Stimulated activated CD4-positive, alpha-beta T cell treated with anti-CD3 and anti-CD28 coated beads, TNF-alpha, amount 100 ng/mL, for 1 hour (primary cell): ENCODE data around the gene FKTN.
"Not testable (repeated sequence)": the region's sequence is repeated elsewhere in the genome, so short reads cannot be mapped to it uniquely, and the experiment has no call there.

Experiments
- DNase-seq, 3 donors: peaks; one replicate each; pipeline ENCODE4 v3.0.0-alpha.2; 2020; ENCODE audit warnings: low read depth in 3 of 3, low spot score in 1 of 3

FKTN gene

DNA sequence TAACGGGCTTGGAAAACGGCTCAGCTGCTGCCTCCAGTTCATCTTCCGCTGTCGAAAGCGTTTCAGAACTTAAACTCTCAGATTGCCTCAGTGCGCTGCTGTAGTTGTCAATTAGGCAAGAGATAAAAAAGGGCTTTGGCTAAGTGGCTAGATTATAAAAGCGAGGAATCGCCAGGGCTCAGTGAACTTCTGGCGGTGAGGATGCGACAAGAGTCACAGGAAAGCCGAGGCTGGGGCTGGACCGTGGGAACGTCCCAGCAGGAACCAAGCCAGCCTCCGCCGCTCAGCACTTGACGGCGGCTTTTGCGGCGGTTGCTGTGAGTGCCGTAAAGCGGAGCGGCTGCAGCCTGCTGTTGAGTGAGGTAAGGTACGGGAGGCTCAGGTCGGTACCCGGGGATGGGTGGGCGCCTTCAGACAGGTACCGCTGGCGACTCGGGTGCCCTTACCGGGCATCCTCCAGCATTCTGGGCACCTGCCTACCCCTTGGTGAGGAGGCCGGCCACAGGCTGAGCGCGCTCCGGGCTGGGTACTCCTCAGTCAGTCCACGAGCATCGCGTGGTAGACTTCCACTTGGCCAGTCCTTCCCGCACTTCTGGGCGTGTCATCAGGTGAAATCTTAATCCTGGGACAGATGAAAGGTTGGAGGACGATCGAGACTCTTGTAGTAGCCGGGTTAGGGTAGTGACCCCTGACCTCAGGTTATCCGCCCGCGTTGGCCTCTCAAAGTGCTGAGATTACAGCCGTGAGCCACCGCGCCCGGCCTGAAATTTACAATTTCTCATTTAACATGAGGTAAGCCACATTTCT, at the start of gene FKTN:
TSS of gene FKTN (plus strand) at position 328 of the 807 bp plus-strand sequence. CDS start 16,902 bp downstream, outside the sequence.
- DNase-seq = peak; percentile 46 to 74 (median 56)

DNA sequence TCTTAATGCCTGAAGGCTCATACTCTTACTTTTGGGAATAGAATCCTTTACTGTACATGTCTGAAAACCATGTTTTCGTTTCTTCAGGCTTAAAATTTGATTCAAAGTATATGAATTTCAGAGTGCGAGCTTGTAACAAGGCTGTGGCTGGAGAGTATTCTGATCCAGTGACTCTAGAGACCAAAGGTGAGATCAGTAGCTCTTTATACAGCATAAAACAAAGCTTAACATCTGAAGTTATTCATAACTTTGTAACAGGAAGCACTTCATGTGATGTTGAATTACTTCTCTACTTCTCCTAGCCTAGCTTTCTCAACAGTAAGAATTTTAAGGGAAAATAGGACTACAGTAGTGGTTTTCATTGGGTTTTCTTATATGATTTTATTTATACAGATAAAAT, 49.4 kb upstream of the FKTN start:
- DNase-seq = no peak

DNA sequence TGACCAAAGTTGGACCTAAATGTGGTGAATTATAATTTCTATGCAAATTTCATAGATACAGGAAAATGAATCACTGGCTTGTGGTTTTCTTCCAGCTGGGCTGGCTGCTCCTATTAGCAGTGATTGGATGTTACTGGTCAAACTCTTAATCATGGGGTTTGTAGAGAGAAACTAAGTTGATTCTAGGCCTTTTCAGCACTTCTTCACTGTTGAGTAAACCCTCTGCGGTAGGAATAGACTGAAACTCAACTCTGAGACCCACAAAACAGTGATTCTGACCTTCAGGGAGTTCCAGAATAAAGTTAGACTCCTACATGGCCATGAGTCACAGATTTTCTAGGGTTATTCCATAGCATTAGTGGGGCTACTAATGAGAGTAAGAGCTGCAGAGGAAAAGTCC, 47.9 kb upstream of the FKTN start:
- no peak for DNase-seq

DNA sequence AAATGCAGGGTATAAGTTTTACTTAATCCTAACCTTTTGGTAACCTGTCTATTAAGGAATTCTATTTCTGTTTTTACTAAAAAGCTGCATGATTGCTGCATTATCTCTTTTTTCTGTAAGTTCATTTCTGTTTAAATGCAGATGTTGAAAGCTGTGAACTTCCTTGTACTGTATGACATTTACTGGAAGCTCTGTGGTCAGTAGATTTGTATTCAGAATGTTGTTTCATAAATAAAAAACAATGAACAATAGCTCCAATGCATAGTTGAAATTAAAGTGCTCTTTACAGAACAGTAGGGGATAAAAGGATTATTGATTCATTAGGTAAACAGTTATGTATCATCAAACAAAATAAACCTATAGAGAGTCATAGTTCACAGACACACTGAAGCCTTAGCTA, 46.5 kb upstream of the FKTN start:
- DNase-seq = no peak

DNA sequence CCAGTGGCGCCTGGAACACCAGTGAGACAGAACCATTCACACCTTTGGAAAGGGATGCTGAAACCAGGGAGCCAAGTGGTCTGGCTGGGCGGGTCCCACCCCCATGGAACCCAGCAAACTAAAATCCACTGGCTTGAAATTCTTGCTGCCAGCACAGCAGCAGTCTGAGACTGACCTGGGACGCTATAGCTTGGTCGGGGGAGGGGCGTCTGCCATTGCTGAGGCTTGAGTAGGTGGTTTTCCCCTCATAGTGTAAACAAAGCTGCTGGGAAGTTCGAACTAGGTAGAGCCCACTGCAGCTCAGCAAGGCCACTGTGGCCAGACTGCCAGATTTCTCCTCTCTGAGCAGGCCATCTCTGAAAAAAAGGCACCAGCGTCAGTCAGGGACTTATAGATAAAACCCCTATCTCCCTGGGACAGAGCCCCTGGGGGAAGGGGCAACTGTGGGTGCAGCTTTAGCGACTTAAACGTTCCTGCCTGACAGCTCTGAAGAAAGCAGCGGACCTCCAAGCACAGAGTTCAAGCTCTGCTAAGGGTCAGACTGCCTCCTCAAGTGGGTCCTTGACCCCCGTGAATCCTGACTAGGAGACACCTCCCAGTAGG, 42.0 kb upstream of the FKTN start:
- DNase-seq = no peak

DNA sequence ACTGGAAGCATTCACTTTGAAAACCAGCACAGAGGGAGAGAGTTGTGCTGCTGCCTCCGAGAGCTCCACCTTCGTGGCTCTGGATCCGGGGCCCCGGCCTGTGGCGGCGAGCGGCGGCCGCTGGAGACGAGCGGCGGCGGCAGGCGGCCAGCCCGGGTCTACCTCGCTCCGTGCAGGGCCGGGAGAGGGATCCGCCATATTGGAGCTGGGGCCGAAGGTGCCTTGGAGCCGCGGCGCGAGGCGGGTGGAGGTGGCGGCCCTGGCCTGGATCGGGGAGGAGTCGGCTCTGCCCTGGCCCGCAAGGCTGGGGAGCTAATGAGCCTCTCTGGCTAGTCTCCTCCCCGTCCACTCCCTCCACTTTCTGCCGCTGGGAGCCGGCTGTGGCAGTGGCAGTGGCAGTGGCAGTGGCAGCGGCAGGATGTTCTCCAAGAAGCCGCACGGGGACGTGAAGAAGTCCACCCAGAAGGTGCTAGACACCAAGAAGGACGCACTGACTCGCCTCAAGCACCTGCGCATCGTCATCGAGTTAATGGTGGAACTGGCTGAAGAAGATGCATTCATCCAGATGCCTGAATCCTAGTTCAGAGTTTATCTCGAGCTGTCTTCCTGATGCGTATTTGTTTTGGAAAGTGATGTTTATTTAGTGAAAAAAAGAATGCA, 38.1 kb upstream of the FKTN start:
- DNase-seq = peak in 1 of 3 donors; percentile 6

DNA sequence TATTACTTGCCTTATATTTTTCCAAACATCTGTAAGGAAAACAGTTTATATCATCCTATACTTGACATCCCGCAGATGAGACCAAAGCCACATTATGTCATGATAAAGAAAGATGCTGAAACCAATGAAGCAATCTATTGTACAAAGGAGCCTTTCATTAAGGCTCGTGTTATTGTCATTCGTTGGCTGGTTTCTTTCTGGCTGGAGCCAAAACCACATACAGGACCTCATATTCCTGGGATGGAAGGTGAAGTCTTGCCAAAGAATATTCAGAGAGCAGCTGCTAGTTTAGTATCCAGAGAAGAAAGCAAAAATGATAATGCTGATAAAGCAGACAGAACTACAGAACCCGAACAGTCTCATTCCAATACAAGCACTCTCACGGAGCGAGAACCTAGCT, 36.9 kb upstream of the FKTN start:
- DNase-seq = not testable (repeated sequence)

DNA sequence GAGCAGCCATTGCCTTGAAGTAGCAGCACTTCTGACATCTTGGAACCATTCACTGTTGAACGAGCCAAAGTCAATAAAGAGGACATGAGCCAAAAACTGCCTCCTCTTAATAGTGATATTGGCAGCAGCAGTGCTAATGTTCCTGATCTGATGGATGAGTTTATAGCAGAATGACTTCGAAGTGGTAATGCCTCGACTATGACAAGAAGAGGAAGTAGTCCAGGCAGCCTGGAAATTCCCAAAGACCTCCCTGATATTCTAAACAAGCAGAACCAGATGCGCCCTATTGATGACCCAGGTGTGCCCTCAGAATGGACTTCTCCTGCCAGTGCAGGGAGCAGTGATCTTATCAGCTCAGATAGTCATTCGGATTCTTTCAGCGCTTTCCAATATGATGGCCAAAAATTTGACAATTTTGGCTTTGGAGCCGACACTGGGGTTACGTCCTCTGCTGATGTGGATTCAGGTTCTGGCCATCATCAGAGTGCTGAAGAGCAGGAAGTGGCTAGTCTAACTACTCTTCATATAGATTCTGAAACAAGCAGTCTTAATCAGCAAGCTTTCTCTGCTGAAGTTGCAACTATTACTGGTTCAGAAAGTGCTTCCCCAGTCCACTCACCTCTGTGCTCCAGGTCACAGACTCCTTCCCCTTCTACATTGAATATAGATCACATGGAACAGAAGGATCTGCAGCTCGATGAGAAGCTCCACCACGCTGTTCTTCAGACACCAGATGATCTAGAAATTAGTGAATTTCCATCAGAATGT, 35.1 kb upstream of the FKTN start:
- not testable (repeated sequence) for DNase-seq

DNA sequence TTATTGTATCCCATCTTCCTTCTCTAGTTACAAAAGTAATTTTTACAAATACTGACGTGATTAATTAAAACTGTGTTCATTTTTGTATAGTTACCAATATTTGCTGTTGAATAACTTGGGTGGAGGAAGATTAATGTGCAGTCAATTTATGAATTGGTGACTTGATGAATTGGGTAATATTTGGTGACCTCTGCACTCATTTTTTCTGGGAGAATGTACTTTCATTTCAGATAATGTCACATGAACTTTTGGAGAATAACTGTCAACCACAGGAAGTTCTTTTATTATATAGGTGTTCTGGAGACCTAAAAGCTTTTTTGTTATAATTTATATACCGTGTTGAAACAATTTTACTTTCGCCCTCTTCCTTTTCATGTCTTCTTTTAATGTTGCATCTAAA, 26.4 kb upstream of the FKTN start:
- DNase-seq = no peak

DNA sequence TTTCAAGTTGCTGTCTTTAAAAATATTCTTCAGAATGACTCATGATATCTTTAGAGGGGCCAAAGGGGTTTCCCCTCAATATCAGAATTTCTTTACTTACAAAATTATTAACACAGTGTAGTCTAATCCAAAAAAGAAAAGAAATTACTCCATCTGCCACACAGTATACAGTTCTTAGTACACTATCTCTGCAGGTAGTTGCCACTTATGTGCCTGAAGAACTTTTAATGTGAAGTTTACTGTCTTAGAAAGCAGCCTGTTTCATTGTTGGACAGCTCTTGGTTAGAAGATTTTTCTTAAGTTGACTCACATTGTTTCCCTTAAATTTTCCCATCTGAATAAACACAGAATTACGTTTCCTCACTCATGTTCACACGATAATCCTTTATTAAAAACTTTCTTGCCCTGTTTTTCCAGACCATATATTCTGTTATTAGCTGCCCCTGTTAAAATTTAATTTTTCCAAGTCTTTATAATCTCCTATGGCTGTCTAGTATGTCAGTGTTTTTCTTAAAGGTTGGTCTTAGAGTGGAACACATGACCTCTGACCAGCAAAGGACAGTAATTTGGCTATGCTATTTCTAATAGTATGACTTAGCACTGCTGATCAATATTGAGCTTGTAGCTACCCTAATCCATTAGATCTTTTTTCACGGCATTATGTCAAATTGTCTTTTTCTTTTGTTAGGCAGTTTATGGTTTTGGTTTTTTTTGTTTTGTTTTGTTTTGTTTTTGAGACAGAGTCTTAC, 21.8 kb upstream of the FKTN start:
- DNase-seq = no peak

DNA sequence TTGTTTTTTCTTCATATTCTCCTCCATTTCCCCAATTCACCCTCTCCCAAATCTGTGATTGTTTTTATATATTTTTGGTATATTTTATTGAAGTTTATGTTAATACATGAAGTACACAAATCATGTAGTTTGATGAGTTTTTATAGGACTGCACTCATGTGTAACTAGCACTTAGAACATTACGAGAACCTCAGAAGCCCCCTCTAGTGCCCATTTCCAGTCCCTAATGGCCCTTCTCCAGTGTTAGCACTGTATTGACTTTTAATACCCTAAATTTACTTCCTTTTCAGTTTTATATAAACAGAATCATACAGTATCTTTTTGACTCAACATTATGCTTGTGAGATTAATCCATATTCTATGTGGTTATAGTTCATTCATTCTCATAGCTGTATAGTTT, 18.5 kb upstream of the FKTN start:
- no peak for DNase-seq

DNA sequence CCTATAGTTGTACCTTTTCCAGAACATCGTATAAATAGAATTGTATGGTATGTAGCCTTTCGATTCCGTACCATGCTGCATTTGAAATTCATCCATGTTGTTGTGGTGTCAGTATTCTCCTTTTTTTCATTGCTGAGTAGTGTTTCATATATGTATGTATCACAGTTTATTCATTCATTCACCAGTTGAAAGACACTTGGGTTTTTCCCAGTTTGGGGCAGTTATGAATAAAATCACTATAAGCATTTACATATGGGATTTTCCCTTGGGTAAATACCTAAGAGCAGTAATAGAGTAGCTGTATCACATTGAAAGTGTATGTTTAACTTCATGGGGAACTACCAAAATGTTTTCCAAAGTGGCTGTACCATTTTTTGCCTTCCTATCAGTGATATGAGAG, 16.1 kb upstream of the FKTN start:
- no peak for DNase-seq

DNA sequence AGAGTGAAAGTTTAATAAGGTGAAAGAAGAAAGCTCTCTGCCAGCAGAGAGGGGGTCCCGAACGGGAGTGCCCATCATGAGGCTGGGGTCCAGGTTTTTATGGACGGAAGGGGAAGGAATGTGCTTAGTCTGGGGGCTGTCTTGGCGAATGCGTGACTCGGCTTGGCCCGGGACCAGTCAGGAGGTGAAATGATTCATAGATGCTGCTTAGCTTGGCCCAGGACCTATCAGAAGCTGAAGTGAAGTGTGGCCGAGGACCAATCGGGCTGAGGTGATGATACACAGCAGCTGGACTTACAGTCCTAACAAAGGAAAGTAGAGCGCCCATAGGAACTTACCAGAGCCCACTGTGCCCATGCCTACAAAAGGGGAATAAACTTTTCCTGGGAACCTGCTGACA, 3.9 kb upstream of the FKTN start:
- DNase-seq = no peak

DNA sequence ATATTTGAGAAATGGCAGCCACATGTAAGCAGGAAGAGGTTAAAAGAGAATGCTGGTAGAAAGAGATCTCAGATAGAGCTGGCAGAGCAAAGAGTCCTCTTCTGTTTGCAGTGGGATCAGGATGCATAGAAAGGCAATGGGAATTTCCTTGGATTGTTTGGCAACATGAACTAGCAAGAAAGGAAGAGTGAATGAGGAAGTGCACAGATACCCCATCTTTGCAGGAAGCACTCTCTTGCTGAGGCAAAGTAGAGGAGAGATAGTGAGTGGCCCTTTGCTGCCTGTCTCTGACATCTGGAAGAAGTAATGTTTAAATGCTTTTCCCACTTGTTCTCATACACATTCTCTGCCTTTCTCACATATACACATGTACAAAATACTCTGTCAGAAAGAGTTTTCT, 14.5 kb downstream of the FKTN start:
- no peak for DNase-seq

DNA sequence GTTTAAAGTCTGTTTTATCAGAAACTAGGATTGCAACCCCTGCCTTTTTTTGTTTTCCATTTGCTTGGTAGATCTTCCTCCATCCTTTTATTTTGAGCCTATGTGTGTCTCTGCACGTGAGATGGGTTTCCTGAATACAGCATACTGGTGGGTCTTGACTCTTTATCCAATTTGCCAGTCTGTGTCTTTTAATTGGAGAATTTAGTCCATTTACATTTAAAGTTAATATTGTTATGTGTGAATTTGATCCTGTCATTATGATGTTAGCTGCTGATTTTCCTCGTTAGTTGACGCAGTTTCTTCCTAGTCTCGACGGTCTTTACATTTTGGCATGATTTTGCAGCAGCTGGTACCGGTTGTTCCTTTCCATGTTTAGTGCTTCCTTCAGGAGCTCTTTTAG, 22.0 kb downstream of the FKTN start:
- DNase-seq = not testable (repeated sequence)

DNA sequence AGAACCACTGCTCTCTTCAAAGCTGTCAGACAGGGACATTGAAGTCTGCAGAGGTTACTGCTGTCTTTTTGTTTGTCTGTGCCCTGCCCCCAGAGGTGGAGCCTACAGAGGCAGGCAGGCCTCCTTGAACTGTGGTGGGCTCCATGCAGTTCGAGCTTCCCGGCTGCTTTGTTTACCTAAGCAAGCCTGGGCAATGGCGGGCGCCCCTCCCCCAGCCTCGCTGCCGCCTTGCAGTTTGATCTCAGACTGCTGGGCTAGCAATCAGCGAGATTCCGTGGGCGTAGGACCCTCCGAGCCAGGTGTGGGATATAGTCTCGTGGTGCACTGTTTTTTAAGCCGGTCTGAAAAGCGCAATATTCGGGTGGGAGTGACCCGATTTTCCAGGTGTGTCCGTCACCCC, 23.6 kb downstream of the FKTN start:
- DNase-seq = not testable (repeated sequence)

DNA sequence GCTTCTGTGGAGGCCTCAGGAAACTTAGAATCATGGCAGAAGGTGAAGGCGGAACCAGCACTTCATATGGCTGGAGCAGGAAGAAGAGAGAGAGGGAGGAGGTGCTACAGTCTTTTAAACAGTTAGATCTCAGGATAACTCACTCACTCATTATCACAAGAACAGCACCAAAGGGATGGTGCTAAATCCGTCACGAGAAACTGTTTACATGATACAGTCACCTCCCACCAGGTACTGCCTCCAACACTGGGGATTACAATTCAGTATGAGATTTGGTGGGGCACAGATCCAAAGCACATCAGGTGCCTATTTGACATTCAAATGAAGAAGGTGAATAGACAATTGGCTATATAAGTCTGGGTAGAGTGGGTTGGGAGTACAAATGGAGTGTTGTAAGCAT, 35.2 kb downstream of the FKTN start:
- DNase-seq = no peak

DNA sequence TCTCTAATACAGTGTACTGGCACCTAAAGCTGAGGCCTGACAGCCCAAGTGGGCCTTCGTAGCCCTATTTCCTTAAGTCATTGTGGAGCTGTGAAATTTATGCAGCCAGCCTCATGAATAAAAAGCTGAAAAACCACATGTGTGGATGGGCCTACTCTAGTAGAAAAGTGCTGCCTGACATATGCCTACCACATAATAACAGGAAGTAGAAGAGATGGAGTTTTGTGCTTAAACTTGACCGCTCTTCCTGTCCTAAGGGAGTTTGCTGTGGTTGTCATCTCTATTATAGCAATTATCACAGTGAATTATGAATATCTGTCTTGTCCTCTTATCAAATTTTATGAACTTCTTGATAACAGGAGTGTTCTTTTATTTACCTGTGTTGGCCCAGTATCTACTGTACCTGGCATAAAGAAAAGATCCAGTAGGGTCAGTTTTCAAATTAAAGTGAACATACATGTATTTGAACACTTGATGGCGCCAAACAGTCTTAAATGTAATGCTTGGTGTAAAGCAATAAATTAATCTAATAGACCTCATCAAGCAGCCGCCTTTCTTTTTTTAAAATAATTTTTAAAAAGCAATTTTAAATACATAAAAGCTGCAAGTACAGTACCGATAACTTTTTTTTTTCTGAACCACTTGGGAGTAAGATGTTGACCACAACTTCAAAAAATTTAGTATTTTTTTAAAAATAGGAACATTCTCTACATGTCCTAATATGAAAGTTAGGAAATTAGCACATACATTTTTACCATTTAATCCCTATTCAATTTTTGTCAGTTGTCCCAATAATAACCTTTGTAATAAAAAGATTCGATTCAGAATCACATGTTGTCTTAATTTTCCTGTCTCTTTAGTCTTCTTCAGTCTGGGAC, 51.0 kb downstream of the FKTN start:
- no peak for DNase-seq

DNA sequence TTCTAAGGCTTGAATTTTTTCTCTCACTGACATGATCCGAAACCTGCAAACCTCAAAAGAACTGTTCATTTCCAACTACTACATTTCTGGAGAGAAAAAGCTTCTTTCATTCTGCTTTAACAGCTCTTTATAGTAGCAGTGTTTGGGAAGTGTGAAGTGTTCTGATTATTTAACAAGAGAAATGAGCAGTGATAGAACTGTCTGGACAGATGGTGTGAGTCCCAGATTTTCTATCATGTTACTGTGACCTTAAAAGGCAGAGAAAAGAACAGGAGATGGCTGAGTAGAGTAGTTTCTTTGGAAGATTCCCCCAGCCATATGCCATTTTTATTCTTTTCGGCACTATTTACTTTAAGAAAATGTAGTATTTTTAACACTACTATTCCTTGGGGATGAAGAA, 63.1 kb downstream of the FKTN start:
- DNase-seq = no peak

DNA sequence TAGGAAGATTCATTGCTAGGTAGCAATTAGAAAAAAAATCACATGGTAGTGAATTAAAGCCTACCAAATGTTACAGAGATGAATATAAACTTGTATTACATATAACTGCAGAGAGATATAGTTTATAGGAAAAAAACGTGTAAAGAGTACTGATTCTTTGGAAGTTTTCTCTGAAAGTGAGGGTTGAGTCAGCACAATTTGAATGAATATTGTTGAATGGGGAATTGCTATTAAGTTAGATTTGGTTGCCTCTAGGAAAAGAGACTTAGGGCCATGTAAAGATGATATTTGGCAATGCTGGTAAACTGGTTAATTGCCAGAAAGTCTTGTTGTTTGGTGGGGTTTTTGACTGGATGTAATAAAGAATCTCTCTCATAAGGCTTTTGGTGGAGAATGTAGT, 67.2 kb downstream of the FKTN start:
- no peak for DNase-seq
